SK-N-SH treated with all-trans-retinoic acid at 6 μM for 48 hours (cell line): ENCODE measurements around the gene TRA2A.
A peak's percentile ranks its signal among the peaks of the same experiment; 100 is the strongest.

Experiments used
- ATAC-seq: fragments of 200-7000 bp; cut with Tn5 transposase; 3 replicates; pipeline ENCODE4 v1.9.1; 2020; ENCODE audit warnings: mild to moderate bottlenecking, moderate library complexity
- ARNTL ChIP-seq: fragments of 450-650 bp; formaldehyde crosslinking; IDR thresholded peaks from 2 replicates; pipeline ENCODE4 v1.5.0; 2020; ENCODE audit warnings: low read depth, mild to moderate bottlenecking, moderate library complexity, borderline replicate concordance
- BACH2 ChIP-seq: fragments of 250-450 bp; sonication (Bioruptor Pico); IDR thresholded peaks from 2 replicates; pipeline ENCODE4 v1.9.0; 2021; ENCODE audit warnings: mild to moderate bottlenecking, borderline replicate concordance
- CREB5 ChIP-seq: fragments of 250-450 bp; sonication (Bioruptor Pico); IDR thresholded peaks from 2 replicates; pipeline ENCODE4 v1.5.1; 2020; ENCODE audit warnings: low read depth, mild to moderate bottlenecking, moderate library complexity
- CSDC2 ChIP-seq: fragments of 250-450 bp; sonication (Bioruptor Pico); IDR thresholded peaks from 2 replicates; pipeline ENCODE4 v1.5.0; 2020; ENCODE audit warnings: mild to moderate bottlenecking, moderate library complexity
- CSRNP3 ChIP-seq: fragments of 250-450 bp; sonication (Bioruptor Pico); IDR thresholded peaks from 2 replicates; pipeline ENCODE4 v1.5.1; 2021; ENCODE audit warnings: mild to moderate bottlenecking, moderate library complexity
- ESRRG ChIP-seq: fragments of 250-450 bp; sonication (Bioruptor Pico); IDR thresholded peaks from 2 replicates; pipeline ENCODE4 v1.6.1; 2021; ENCODE audit warnings: mild to moderate bottlenecking
- GLIS3 ChIP-seq: fragments of 250-450 bp; sonication (Bioruptor Pico); IDR thresholded peaks from 2 replicates; pipeline ENCODE4 v1.5.0; 2020; ENCODE audit warnings: mild to moderate bottlenecking, moderate library complexity
- ISL1 ChIP-seq: fragments of 250-450 bp; sonication (Bioruptor Pico); IDR thresholded peaks from 2 replicates; pipeline ENCODE4 v2.1.2; 2022; ENCODE audit warnings: mild to moderate bottlenecking, moderate library complexity
- OSR1 ChIP-seq: fragments of 250-450 bp; sonication (Bioruptor Pico); IDR thresholded peaks from 2 replicates; pipeline ENCODE4 v1.8.0; 2022; ENCODE audit warnings: moderate library complexity, mild to moderate bottlenecking, inconsistent platforms
- PATZ1 ChIP-seq: fragments of 250-450 bp; sonication (Bioruptor Pico); IDR thresholded peaks from 2 replicates; pipeline ENCODE4 v1.8.0; 2020; ENCODE audit warnings: mild to moderate bottlenecking, moderate library complexity, borderline replicate concordance
- POU6F1 ChIP-seq: fragments of 250-450 bp; sonication (Bioruptor Pico); IDR thresholded peaks from 2 replicates; pipeline ENCODE4 v1.8.0; 2021; ENCODE audit warnings: low read depth, mild to moderate bottlenecking, moderate library complexity, borderline replicate concordance
- PPARA ChIP-seq: fragments of 250-450 bp; sonication (Bioruptor Pico); IDR thresholded peaks from 2 replicates; pipeline ENCODE4 v1.5.0; 2020; ENCODE audit warnings: mild to moderate bottlenecking, borderline replicate concordance
- RARB ChIP-seq: fragments of 250-450 bp; sonication (Bioruptor Pico); IDR thresholded peaks from 2 replicates; pipeline ENCODE4 v1.8.0; 2021; ENCODE audit warnings: mild to moderate bottlenecking, moderate library complexity
- SNAI2 ChIP-seq: fragments of 250-450 bp; sonication (Bioruptor Pico); IDR thresholded peaks from 2 replicates; pipeline ENCODE4 v1.5.0; 2020; ENCODE audit warnings: mild to moderate bottlenecking, moderate library complexity
- TCF4 ChIP-seq: fragments of 250-450 bp; sonication (Bioruptor Pico); IDR thresholded peaks from 2 replicates; pipeline ENCODE4 v1.8.0; 2021; ENCODE audit warnings: mild to moderate bottlenecking, moderate library complexity, borderline replicate concordance
- TOX ChIP-seq: fragments of 250-450 bp; sonication (Bioruptor Pico); IDR thresholded peaks from 2 replicates; pipeline ENCODE4 v1.8.0; 2021; ENCODE audit warnings: mild to moderate bottlenecking, moderate library complexity, borderline replicate concordance
- TSHZ2 ChIP-seq: fragments of 250-450 bp; sonication (Bioruptor Pico); IDR thresholded peaks from 2 replicates; pipeline ENCODE4 v1.5.0; 2020; ENCODE audit warnings: mild to moderate bottlenecking, moderate library complexity
- ZC3H10 ChIP-seq: fragments of 250-450 bp; sonication (Bioruptor Pico); IDR thresholded peaks from 2 replicates; pipeline ENCODE4 v1.5.1; 2021; ENCODE audit warnings: mild to moderate bottlenecking, moderate library complexity
- ZFP3 ChIP-seq: fragments of 250-450 bp; sonication (Bioruptor Pico); IDR thresholded peaks from 2 replicates; pipeline ENCODE4 v1.5.0; 2020; ENCODE audit warnings: mild to moderate bottlenecking, moderate library complexity
- ZFP30 ChIP-seq: fragments of 450-650 bp; formaldehyde crosslinking; IDR thresholded peaks from 2 replicates; pipeline ENCODE4 v1.5.0; 2022; ENCODE audit warnings: mild to moderate bottlenecking, moderate library complexity
- ZNF565 ChIP-seq: fragments of 450-650 bp; formaldehyde crosslinking; conservative IDR thresholded peaks from 2 replicates; pipeline ENCODE4 v1.5.0; 2020; ENCODE audit warnings: low read depth, mild to moderate bottlenecking, moderate library complexity
- ZNF70 ChIP-seq: fragments of 450-650 bp; formaldehyde crosslinking; IDR thresholded peaks from 2 replicates; pipeline ENCODE4 v1.5.0; 2020; ENCODE audit warnings: mild to moderate bottlenecking, moderate library complexity
- ZNF8 ChIP-seq: fragments of 450-650 bp; formaldehyde crosslinking; IDR thresholded peaks from 2 replicates; pipeline ENCODE4 v1.5.0; 2020; ENCODE audit warnings: mild to moderate bottlenecking, moderate library complexity

The TRA2A gene

DNA sequence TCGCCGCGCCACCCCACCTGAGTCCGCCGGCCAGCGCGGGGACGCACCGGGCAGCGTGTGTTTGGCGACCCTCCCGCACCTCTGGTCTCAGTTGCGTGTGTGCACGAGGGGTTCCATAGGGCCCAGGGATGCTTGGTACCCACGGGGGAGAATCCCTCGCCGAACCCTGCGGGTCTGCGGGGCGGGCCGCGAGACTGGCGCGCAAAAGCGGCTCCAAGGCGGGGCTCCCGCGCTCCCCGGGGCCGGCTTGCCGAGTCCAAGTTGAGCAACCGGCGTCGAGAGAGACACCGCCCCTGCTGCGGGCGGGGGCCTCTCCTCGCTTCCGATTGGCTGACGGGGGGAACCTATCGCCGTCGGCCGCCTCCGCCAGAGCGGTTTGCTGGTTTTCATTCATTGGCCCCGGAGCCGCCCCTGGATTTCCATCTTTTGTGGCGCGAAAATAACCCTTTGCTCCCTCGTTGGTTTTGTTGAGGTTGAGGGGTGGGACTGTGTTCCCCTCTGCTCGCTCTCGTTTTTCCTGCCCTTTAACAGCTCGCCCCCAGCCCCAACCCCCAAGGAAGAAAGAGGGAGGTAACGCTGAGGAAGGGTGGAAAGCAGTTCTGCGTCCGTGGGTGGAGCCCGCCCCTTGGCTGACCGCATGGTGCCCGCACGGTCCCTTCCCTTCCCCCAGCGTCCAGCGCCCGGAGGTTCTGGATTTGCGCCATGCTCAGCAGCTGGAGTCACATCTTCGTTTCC is 57.5 kb downstream of the TRA2A start:
- peak; percentile 7; the same call in 1 of the 2 replicates for TF ChIP-seq ZNF70 (CRISPR knock-in tag)
- TF ChIP-seq TCF4 (CRISPR knock-in tag), result peak; percentile 28; the same call in 1 of the 2 replicates
- TF ChIP-seq ISL1 (CRISPR knock-in tag), result no peak
- no peak for TF ChIP-seq RARB (CRISPR knock-in tag)
- TF ChIP-seq TSHZ2 (CRISPR knock-in tag), result no peak
- peak; percentile 56; the same call in 1 of the 2 replicates for TF ChIP-seq PATZ1
- no peak for TF ChIP-seq ZFP30
- no peak for TF ChIP-seq ZNF565 (CRISPR knock-in tag)
- TF ChIP-seq CSDC2 (CRISPR knock-in tag), result no peak
- no peak for TF ChIP-seq PPARA (CRISPR knock-in tag)
- no peak for TF ChIP-seq ZNF8 (CRISPR knock-in tag)
- TF ChIP-seq ESRRG (CRISPR knock-in tag), result no peak
- TF ChIP-seq CSRNP3, result no peak
- no peak for TF ChIP-seq BACH2 (CRISPR knock-in tag)
- TF ChIP-seq POU6F1 (CRISPR knock-in tag), result no peak
- no peak for TF ChIP-seq TOX (CRISPR knock-in tag)
- TF ChIP-seq OSR1 (CRISPR knock-in tag), result no peak
- 0 out of 2 replicates have a peak, but pooled peaks have one; percentile 58 for TF ChIP-seq GLIS3 (CRISPR knock-in tag)
- TF ChIP-seq CREB5 (CRISPR knock-in tag), result no peak
- TF ChIP-seq SNAI2 (CRISPR knock-in tag), result no peak
- no peak for TF ChIP-seq ZC3H10 (CRISPR knock-in tag)
- TF ChIP-seq ZFP3, result peak; percentile 67; the same call in 1 of the 2 replicates
- no peak for TF ChIP-seq ARNTL (CRISPR knock-in tag)
- TF ChIP-seq, all 23 proteins: peak for 5
- ATAC-seq, result peak; percentile 80

GRCh38 chr7:23473844-23474093 is 58.0 kb downstream of the TRA2A start:
- ATAC-seq, result peak; percentile 34
- no peak for TF ChIP-seq SNAI2 (CRISPR knock-in tag)
- TF ChIP-seq ARNTL (CRISPR knock-in tag), result no peak
- no peak for TF ChIP-seq GLIS3 (CRISPR knock-in tag)
- TF ChIP-seq BACH2 (CRISPR knock-in tag), result no peak
- TF ChIP-seq PPARA (CRISPR knock-in tag), result no peak
- TF ChIP-seq CSRNP3, result no peak
- no peak for TF ChIP-seq ZFP30
- no peak for TF ChIP-seq RARB (CRISPR knock-in tag)
- no peak for TF ChIP-seq POU6F1 (CRISPR knock-in tag)
- TF ChIP-seq TCF4 (CRISPR knock-in tag), result no peak
- TF ChIP-seq TOX (CRISPR knock-in tag), result no peak
- no peak for TF ChIP-seq ISL1 (CRISPR knock-in tag)
- TF ChIP-seq TSHZ2 (CRISPR knock-in tag), result no peak
- TF ChIP-seq ZNF565 (CRISPR knock-in tag), result no peak
